HG02938 (cell line): ENCODE data around the gene PLXDC2.

ENCODE experiments used
- ATAC-seq: cut with Tn5 transposase; IDR thresholded peaks from one replicate; pipeline ENCODE4 v1.9.1; 2021; ENCODE audit warnings: mild to moderate bottlenecking, moderate library complexity; ENCODE audit not compliant: unreplicated experiment

Gene PLXDC2

DNA sequence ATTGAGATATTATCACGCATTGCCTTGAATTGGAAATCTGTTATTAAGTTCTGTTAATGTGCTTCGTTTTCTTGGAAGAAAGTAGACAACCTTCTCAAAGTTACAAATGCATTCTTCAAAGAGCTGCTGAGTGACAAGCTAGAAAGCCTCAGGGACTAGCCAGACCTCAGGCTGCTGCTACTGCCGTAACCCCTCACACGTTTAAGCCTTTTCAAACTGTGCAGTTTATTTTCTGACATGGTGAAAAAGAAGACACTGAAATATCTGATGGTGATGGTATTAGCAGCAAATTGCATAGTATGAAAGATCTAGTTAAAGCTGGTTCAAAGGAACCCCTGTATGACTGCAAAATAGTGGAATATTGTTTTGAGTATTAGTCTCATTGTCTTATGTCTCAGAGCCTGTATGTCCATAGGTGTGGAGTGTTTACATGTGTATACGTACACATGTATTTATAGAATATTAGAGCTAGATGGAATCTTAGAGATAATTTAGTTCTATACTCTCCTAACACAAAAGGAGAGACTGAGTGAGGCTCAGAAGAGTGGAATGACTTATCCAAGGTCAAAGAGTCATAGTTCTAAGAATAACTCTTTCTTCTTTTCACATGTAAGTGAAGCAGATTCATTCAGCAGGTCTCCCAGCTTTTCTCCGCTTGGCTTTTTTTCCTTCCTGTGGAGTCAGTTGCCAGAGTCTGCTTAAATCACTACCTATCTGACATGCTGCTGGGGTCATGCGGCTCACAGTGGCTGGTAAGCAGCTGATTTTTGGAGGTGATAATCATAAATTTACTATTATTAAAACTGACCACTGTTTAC is 431.9 kb downstream of the PLXDC2 start:
- no peak for ATAC-seq

DNA sequence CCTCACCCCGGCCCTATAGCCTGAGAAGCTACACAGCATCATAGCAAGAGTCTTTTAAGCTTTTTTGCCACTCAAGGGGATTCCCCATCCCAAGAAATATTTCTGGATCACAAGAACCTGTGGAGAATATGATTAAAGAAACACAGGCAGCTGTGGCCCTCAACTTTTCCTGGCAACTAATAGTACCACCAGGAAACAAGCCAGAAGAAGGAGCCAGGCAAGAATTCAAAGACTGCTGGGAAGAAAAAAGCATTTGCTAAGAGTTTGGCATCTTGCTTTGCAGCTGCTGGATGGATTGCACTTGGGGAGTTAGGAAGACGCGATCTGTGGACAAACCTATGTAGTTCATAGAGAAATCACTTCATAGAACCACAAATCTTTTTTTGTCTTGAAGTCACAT is 437.8 kb downstream of the PLXDC2 start:
- ATAC-seq = no peak

DNA sequence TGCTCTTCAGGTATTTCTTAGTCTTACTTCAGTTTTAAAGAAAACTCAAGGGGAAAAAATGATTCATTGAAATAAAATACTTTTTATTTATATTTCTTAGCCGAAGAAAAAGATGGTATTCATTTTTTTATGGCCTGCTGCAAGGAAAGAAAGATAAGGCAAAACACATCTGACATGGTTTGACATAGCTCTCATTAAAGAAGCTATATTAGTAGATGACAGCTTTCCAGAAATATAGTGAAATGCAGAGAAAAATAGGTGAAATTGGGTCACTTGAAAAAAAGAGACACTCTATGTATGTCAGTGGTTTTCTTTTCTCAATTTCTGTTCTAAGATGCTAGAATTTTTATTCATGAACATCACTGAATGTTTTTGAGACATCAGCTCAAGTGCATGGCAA is 438.3 kb downstream of the PLXDC2 start:
- no peak for ATAC-seq

DNA sequence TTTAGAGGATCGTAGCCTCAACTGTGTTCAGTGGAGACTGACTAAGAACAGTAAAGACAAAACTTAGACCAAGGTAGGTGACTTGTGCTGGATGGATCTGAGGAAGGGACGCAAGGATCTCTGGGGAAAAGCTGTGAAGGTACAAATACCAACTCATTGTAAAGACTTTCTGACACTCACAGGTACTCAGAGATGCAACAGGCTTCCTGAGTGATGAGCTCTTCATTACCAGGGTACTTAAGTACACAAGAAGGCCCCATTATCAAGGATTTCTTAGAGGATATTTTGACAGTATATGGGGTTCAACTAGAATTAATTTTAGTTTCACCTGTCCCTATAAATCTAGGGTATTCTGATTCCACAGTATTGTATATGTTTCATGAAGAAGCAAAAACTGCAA is 440.7 kb downstream of the PLXDC2 start:
- no peak for ATAC-seq

DNA sequence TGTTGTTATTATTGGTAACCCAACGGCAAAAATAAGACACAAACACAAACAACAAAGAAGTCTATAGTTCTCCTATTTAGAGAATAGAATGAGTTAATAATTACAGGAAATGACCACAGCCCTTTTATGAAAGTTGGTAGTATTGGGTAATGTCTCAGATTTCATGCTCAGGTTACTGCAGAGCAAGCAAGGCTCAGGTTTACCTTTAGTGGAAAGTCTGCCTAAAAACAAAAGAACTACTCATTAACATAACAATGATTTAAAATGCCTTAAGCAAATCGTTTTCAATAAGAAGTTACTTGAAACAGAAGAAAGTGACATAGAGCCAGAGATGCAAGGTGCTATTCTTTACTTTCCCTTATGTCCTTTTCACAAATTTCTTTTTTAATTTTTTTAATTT is 441.2 kb downstream of the PLXDC2 start:
- ATAC-seq = no peak

DNA sequence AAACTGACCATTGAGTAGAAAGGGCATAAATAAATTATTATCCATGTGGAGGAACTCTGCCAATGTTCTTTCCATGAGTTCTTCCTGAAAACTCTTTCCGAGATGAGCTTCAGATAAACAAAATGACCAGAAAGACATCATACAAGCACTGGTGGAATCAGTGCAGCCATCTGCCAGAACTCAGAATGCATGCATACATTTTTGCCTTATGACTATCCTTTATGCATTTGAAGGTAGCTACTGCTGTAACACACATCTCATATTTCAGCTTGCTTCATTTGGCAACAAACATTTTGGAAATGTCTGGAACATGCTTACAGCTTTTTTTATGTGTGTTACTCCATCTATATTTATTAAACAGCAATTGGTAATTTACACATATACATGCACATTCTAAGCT is 448.9 kb downstream of the PLXDC2 start:
- no peak for ATAC-seq

DNA sequence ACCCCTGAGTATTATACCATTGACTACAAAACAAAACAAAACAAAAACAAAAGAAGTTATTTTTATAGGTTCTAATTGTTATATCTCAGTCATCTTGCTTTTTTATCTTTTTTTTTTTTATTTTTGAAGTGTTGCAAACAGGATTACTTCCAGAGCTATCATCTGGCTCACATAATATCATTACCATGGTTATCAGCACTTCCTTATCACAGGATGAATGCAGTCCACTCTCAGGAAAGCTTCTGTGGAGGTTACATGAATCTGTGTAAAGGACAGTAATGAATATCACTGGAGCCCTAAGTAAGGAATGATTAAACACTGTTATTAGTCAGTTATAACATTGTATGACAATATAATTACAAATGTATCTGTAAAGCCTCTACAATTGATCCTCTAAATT is 451.5 kb downstream of the PLXDC2 start:
- ATAC-seq = no peak

DNA sequence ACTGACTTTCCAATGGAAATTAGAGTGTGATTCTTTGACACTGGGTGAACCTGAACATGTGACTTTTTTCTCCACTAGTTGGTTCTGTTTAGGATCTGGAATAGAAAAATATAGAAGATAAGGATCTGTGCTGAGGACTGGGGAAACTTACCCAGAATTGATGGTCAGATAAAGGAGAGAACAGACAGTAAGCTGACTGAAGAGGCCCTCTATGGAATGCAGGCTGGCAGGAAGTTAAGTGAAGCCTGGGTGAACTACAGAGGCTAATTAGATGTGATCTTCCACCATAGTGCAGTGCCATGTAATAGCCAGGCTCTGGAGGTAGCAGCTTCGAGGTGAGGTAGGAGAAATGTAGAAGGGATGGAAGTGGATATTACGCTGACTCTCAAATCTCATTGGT is 455.3 kb downstream of the PLXDC2 start:
- ATAC-seq = no peak

DNA sequence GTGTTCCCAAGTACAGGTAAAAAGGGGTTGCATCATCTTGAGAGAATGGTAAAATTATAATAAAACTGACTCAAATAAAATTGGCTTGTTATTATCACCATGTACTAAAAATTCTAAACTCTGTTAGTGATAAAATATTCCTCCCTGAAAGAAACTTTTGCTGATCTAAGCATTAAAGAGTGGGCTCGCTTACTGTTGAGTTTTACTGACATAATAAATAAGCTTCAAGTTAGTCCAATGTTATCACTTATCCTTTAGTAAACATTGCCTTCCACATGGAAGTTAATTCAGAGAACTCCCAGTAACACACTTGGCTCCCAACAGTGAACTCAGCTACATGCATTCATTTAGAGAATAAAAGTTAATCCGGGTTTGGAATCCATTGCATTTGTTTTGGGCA is 456.4 kb downstream of the PLXDC2 start:
- ATAC-seq = no peak

DNA sequence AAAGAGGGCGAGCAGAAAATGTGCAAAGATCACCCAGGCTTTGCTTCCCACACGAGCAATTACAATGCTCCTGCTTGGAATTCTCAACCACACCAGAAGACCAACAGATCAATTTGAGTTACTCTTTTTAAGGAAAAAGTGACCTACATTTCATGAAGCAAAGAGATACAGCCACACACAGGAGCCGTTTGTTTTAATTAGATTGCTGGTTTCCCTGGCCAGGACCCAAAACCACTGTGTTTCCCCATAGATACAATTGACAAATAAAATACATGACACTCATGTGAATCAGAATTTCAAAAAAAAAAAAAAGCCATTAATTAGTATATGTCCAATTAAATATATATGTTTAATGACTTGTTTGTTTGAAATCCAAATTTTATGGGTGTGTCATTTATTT is 458.3 kb downstream of the PLXDC2 start:
- no peak for ATAC-seq

DNA sequence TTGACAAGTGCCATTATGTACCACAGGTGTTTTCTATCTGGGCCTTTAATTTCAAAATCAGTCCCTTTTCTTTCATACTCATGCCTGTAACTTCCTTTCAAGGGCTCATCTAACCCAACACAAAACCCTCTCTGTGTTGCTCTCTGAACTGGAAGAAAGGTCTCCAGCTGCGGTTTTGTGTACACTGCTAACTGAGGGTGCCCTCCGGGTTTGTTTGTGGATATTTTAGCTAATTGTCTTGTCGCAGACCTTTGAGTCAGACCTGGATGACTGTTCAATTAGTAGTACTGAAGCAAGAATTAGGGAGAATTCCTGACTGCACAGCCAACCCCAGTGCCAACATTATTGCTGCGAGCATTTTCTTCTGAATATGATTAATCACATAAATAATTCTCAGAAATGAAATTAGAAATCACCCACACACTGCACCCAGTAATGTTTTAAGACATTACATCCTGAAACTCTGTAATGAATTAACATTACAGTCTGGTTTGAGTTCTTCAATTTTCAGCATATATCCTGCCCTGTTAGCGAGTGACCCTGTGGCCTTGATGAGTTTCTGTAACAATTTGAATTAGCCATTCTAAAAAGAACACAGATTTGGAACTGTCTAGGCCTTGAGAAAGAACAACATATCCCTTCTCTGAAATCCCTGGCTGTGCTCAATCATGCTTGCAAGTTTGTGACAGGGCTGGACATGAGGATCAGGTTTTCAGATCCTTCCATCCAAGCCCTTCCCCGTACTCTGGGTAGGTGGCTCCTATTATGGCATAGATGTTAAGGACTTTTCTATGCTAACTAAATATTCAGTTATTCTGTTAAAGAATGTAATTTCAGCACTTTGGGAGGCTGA is 460.1 kb downstream of the PLXDC2 start:
- no peak for ATAC-seq

DNA sequence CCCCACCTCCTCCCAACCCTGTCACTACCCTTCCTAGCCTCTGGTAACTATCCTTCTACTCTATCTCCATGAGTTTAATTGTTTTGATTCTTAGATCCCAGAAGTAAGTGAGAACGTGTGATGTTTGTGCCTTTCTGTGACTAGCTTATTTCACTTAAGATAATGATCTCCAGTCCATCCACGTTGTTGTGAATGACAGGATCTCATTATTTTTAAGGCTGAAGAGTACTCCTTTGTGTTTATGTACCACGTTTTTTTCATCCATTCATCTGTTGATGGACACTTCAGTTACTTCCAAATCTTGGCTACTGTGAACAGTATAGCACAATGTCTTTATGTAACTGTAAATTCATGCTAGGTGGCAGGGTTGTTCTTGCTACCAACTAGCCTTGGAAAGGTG is 461.6 kb downstream of the PLXDC2 start:
- no peak for ATAC-seq

DNA sequence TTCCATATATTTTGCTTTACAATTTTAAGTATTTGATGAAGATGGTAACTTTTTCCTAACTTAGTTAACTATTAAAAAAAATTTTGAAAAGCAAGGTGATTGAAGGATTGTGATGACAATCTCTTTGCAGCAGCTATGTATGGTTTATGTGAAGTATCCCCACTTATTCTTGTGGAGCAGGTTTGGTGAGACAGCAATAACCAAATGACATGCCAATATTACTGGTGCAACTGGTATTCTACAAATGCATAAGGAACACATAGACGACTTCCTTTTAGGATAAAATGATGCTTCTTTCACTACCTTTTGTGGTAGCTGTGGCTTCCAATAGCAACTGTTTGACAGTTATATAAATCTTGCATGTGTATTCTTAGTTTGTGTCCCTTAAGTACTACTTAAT is 465.3 kb downstream of the PLXDC2 start:
- ATAC-seq = no peak

DNA sequence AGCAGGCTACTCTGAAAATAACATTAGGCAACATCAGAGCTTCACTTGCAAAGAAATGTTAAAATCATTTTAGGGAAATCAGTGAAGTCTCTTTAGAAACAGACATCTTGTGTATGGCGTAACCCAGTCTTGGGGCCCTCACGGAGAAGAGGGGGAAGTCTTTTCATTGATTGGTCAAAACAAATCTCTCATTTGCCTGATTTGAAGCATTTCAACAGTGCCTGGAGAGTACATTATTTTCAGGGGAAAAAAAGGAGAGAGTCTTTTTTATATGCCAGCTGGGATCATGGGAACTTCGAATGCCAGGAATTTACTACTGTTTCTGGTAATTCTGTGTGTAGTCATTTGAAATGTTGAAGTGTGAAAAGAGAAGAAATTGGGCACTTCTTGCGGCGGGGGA is 471.4 kb downstream of the PLXDC2 start:
- no peak for ATAC-seq

DNA sequence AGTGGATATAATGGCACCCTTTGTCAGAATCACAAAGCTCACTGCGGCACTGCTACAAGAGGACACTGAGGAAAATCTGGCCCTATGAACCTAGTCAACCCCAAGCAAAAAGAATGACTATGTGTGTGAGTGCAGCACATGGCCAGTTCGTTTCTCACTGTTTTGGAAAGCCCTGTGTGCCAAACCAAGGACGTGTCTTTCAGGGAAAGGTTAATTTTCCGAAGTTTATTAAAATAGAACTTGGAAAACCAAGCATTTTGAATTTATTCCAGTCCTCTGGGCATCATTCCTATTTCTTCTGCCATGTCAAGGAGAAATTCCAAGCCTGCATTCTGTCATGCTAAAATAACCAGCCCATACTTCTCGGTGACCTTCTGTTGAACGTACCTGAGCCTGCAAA is 471.8 kb downstream of the PLXDC2 start:
- no peak for ATAC-seq

DNA sequence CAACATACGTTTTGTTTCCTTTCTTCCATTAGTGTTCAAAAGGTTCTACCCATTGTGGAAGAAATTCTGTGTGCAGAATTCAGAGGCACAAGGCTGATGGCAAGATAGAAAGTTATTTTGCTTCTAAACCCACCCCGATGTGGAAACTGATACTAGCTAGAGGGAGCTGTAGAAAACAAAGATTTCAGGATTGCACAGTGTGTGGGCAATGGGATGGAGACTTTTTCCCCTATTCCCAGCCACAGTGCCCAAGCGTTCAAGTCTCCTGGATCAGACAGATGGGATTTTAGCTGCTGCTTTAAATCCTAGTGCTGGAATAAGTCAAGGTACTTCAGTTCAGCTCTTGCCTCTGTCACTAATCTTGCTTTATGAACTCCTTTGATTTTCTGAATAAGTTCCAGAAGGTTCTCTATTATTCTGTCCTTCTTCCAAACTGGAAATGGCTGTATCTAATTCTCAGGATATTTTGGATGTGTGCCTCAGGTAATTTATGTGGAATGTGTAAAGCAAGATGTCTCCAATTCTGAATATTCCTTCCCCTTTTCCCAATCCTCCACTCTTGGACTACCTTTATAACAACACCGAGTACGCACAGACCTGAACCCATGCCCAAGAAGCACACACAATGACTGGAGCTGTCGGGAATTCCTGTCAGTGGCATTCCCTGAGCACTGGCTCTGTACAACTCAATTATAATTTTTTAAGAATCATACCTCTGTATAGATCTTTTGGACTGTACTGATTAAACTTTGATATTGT is 473.0 kb downstream of the PLXDC2 start:
- ATAC-seq = no peak

DNA sequence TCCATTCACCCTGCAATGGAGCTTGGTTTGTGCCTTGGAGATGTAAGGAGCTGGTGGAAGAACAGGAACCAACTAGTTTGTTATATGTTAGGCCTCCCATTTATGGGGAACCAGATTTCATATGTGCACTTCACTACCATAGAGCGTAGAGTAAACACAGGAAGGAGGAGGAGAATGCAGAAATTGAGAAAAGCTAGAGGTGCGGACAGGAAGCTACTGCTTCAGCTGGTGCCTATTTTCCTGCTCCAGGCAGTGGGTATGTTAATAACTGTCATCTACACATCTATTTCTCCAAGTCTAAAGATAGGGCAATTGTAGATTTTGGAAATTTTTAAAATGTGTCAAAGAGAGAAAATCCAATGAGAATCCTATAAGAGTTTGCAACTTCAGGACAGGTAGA is 482.2 kb downstream of the PLXDC2 start:
- no peak for ATAC-seq

DNA sequence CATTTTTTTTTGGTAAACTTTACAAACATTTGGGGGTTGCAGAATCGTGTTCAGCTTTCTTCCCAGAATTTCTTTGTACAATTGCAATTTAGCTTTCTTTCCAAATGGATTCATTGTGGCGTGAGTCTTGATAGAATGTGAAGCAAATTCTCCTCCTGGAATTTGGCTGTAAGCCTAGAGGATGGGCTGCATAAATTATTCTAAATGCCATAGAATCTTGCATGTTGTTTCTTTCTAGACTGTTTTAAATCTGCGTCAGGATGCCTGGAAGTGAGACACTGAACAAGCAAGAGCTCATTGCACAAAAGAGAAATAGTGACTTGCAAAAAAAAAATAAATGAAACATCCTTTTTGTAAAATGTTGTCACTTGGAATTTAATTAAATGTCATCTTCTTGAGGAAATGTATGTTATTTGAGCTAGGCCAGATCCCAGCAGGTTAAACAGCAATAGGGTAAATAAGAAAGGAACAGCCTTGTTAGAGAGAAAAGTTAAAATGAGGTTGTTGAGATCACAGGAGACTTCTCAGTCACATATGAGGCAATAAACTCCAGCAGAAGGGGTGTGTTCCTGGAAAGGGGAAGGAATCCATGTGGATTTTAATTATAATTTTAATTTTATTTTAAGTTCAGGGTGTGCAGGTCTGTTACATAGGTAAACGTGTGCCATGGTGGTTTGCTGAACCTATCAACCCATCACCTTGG is 483.0 kb downstream of the PLXDC2 start:
- no peak for ATAC-seq

DNA sequence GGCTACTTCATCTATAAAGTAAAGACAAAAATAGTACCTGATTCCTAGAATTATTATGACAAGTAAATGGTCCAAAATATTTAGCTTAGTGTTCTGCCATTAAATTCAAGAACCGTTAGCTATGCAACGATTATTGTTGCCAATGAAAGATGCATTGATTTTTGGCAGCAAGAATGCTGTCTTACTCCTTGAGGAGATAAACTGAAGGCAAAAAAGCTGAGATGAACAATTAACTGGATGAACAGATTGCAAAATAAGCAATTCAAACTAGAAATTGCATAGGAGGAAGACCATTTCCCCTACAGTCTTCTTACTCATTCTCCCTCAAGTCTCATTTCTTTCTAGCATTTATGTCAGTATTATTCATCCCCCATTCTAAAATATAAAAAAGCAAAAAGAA is 484.5 kb downstream of the PLXDC2 start:
- no peak for ATAC-seq

DNA sequence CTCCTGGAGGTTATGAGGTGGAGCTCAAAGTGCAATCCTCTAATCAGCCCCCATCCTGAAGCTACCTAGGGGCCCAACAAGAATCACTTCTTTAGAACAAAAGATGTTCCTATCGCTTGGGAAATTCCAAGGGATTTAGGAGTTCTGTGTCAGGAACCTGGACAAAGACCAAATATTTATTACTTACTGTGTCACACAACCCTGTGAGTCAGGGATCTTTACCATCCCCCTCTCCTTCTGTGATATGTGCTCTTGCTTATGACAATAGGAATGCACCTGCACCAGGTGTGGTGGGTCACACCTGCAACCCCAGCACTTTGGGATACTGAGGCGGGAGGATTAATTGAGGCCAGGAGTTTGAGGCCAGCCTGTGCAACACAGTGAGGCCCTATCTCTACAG is 485.8 kb downstream of the PLXDC2 start:
- no peak for ATAC-seq
